GM23338 (cell line): ENCODE measurements around the gene PAIP1. TPM values are rescaled to one million over a fixed set of nuclear protein-coding genes. Genes with fewer than 3 reads are reported as not detected.

ENCODE experiments used
- ATAC-seq: fragments of 200-7000 bp; cut with Tn5 transposase; 3 replicates; pipeline ENCODE4 v1.9.1; 2020
- DNase-seq: peaks from one replicate; pipeline ENCODE4 v3.0.0-alpha.2; 2015; ENCODE audit warnings: low spot score
- H2AFZ ChIP-seq: fragments of 200-600 bp; sonication (generic); 2 replicates; pipeline ENCODE4 v1.8.0; 2016; ENCODE audit warnings: antibody characterized with exemption, mild to moderate bottlenecking, moderate library complexity
- H3F3A ChIP-seq: fragments of 200-600 bp; sonication (generic); replicated peaks from 2 replicates; pipeline ENCODE4 v1.8.0; 2017; ENCODE audit warnings: antibody characterized with exemption, mixed run types, low read depth
- H3K27ac ChIP-seq: fragments of 200-600 bp; sonication (generic); 2 replicates; pipeline ENCODE4 v1.6.1; 2016; ENCODE audit warnings: low read depth
- H3K27me3 ChIP-seq: fragments of 200-600 bp; sonication (generic); 2 replicates; pipeline ENCODE4 v1.8.0; 2016; ENCODE audit warnings: mild to moderate bottlenecking, mixed run types, moderate library complexity; ENCODE audit not compliant: insufficient read depth
- H3K36me3 ChIP-seq: fragments of 200-600 bp; sonication (generic); 2 replicates; pipeline ENCODE4 v1.8.0; 2016; ENCODE audit warnings: mild to moderate bottlenecking; ENCODE audit not compliant: insufficient read depth
- H3K4me1 ChIP-seq: fragments of 200-600 bp; sonication (generic); 2 replicates; pipeline ENCODE4 v1.8.0; 2016; ENCODE audit warnings: mild to moderate bottlenecking, moderate library complexity; ENCODE audit not compliant: insufficient read depth
- H3K4me2 ChIP-seq: fragments of 200-600 bp; sonication (generic); 2 replicates; pipeline ENCODE4 v1.7.1; 2017; ENCODE audit warnings: mixed run types
- H3K4me3 ChIP-seq: fragments of 200-600 bp; sonication (generic); 2 replicates; pipeline ENCODE4 v1.6.1; 2016; ENCODE audit warnings: mixed run types
- H3K79me2 ChIP-seq: fragments of 200-600 bp; sonication (generic); replicated peaks from 2 replicates; pipeline ENCODE4 v1.8.0; 2017; ENCODE audit warnings: mild to moderate bottlenecking; ENCODE audit not compliant: insufficient read depth
- H3K9me2 ChIP-seq: fragments of 200-600 bp; sonication (generic); 2 replicates; pipeline ENCODE4 v1.8.0; 2017; ENCODE audit not compliant: insufficient read depth
- H4K20me1 ChIP-seq: fragments of 200-600 bp; sonication (generic); replicated peaks from 2 replicates; pipeline ENCODE4 v1.8.0; 2017; ENCODE audit warnings: mild to moderate bottlenecking; ENCODE audit not compliant: insufficient read depth
- H3K27ac Mint-ChIP-seq: 2 replicates; pipeline ENCODE4 v1.8.0; 2020; ENCODE audit warnings: inconsistent platforms, mild to moderate bottlenecking, moderate library complexity, mixed read lengths
- H3K27me3 Mint-ChIP-seq: 3 replicates; pipeline ENCODE4 v1.8.0; 2022; ENCODE audit warnings: low read depth, mild to moderate bottlenecking, moderate library complexity, mixed read lengths, inconsistent platforms; ENCODE audit not compliant: insufficient read depth, poor library complexity
- H3K36me3 Mint-ChIP-seq: 3 replicates; pipeline ENCODE4 v1.8.0; 2021; ENCODE audit warnings: low read depth, mild to moderate bottlenecking, inconsistent platforms, moderate library complexity, mixed read lengths
- H3K4me1 Mint-ChIP-seq: 3 replicates; pipeline ENCODE4 v1.8.0; 2020; ENCODE audit warnings: mild to moderate bottlenecking, inconsistent platforms, mixed read lengths
- H3K4me3 Mint-ChIP-seq: 3 replicates; pipeline ENCODE4 v1.8.0; 2021; ENCODE audit warnings: moderate library complexity, mild to moderate bottlenecking, inconsistent platforms, mixed read lengths
- H3K9me3 Mint-ChIP-seq: 3 replicates; pipeline ENCODE4 v1.8.0; 2020; ENCODE audit warnings: moderate library complexity, mild to moderate bottlenecking, inconsistent platforms, mixed read lengths
- CREB1 ChIP-seq: fragments of 250-450 bp; sonication (Bioruptor Pico); IDR thresholded peaks from 2 replicates; pipeline ENCODE4 v1.5.0; 2020; ENCODE audit warnings: low read depth, mild to moderate bottlenecking, moderate library complexity
- EZH2 ChIP-seq: fragments of 200-600 bp; sonication (generic); IDR thresholded peaks from one replicate; pipeline ENCODE4 v1.8.0; 2017; ENCODE audit warnings: antibody characterized with exemption, mild to moderate bottlenecking, low read depth; ENCODE audit not compliant: unreplicated experiment
- EZH2phosphoT487 ChIP-seq: fragments of 200-600 bp; sonication (generic); IDR thresholded peaks from one replicate; pipeline ENCODE4 v1.8.1; 2018; ENCODE audit warnings: antibody characterized with exemption; ENCODE audit not compliant: unreplicated experiment
- JUNB ChIP-seq: IDR thresholded peaks from one replicate; pipeline ENCODE4 v1.6.1; 2016; ENCODE audit warnings: antibody characterized with exemption; ENCODE audit not compliant: unreplicated experiment
- NANOG ChIP-seq: IDR thresholded peaks from 2 replicates; pipeline ENCODE4 v1.6.1; 2016; ENCODE audit warnings: antibody characterized with exemption, borderline replicate concordance
- POLR2AphosphoS5 ChIP-seq: IDR thresholded peaks from 2 replicates; pipeline ENCODE4 v1.6.1; 2016; ENCODE audit warnings: antibody characterized with exemption, low read depth
- STAT1 ChIP-seq: IDR thresholded peaks from one replicate; pipeline ENCODE4 v1.6.1; 2016; ENCODE audit warnings: antibody characterized with exemption; ENCODE audit not compliant: unreplicated experiment
- ZNF114 ChIP-seq: fragments of 250-450 bp; sonication (Bioruptor Pico); IDR thresholded peaks from 2 replicates; pipeline ENCODE4 v1.5.0; 2020; ENCODE audit warnings: mild to moderate bottlenecking, moderate library complexity
- ZNF331 ChIP-seq: fragments of 250-450 bp; sonication (Bioruptor Pico); IDR thresholded peaks from 2 replicates; pipeline ENCODE4 v1.5.0; 2020; ENCODE audit warnings: low read depth, mild to moderate bottlenecking, moderate library complexity
- polyA plus RNA-seq: library from polyadenylated mRNA; unstranded; fragments of >200 nt; fragmentation: Nextera tagmentation; extraction: Ambion mirVana; gene quantifications from 2 replicates; pipeline ENCODE4 v1.2.1, GENCODE V29; 2016
- total RNA-seq: library from RNA; depleted of rRNA; stranded (reverse); fragments of >200 nt; shearing (Covaris generic); gene quantifications from 2 replicates; pipeline ENCODE4 v1.2.3, GENCODE V29; 2014
- TF ChIP-seq, protein P1 (sequence below), 2 experiments: fragments of 200-600 bp in 1 of 2; sonication (generic) in 1 of 2; conservative IDR thresholded peaks; 2 replicates each; pipeline versions ENCODE4 v1.5.1 to v1.6.1; 2016 to 2017; ENCODE audit warnings: antibody characterized with exemption in 2 of 2, low read depth in 2 of 2, mild to moderate bottlenecking in 2 of 2, moderate library complexity in 1 of 2
- TF ChIP-seq, protein P2 (sequence below): IDR thresholded peaks from one replicate; pipeline ENCODE4 v1.6.1; 2018; ENCODE audit warnings: antibody characterized with exemption; ENCODE audit not compliant: unreplicated experiment
- TF ChIP-seq, protein P3 (sequence below): fragments of 250-450 bp; sonication (Bioruptor Pico); IDR thresholded peaks from 2 replicates; pipeline ENCODE4 v1.5.0; 2020; ENCODE audit warnings: mild to moderate bottlenecking, moderate library complexity

PAIP1 gene
- total and polyA plus RNA-seq, 2 experiments from 2014 or later = 108 to 140 TPM

DNA sequence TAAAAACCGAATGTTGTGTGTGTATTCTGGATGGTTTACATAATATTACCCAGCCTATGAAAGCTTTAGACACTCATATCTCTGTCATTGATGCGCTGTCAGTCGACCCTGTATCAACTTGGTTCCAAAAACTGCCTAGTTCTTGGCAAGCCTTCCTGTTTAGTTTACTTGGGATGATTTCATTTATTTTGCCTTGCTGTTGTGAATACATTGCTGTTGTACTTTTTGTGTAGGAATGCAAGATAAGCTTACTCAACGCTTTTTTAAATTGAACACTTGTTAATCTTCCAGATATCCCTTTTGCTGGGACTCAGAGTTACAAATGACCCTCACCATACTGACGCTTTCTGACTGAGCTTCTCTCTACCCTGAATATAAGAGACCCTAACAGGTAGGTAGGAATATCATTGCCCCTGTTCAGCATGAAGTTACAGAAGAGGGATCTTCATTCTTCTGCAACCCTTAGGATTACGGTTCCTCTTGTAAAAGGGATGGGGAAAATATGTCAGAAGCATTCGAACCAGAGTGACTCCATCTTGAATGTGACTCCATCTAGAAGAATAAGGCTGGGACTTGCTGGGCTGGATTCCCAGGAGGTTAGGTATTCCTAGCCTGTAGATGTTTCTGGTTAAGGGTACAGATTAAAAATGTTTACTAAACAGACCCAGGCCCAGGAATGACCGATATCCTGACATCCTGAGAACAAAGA is 13.7 kb upstream of the PAIP1 start:
- H3F3A ChIP-seq = no peaks in the 10 kb centered on the region
- no peak overlapping the region for H3K4me3 ChIP-seq
- H3K9me2 ChIP-seq = peaks cover 6% of the 10 kb centered on the region; the same call in 1 of the 2 replicates
- H3K79me2 ChIP-seq = no peaks in the 10 kb centered on the region
- no peaks in the 10 kb centered on the region for H3K4me1 ChIP-seq
- no peaks in the 10 kb centered on the region; the same call in 1 of the 2 replicates for H4K20me1 ChIP-seq
- no peaks in the 10 kb centered on the region for H3K27me3 Mint-ChIP-seq
- no peaks in the 10 kb centered on the region for H3K9me3 Mint-ChIP-seq
- H3K4me3 Mint-ChIP-seq = no peak overlapping the region
- H3K27ac ChIP-seq = no peak overlapping the region
- no peak overlapping the region for H3K27ac Mint-ChIP-seq
- H3K27me3 ChIP-seq = no peaks in the 10 kb centered on the region
- DNase-seq (no peak), ATAC-seq (no peak)
- H3K4me1 Mint-ChIP-seq = peaks cover 2% of the 10 kb centered on the region; the same call in 1 of the 3 replicates
- peaks cover 7% of the 10 kb centered on the region; the same call in 2 of the 3 replicates for H3K36me3 Mint-ChIP-seq
- no peak overlapping the region for H3K4me2 ChIP-seq
- no peaks in the 10 kb centered on the region for H3K36me3 ChIP-seq
- TF ChIP-seq STAT1 (no peak), ZNF114 (CRISPR knock-in tag) (no peak), ZNF331 (CRISPR knock-in tag) (no peak), NANOG (no peak), CREB1 (CRISPR knock-in tag) (no peak), EZH2 (no peak), EZH2phosphoT487 (no peak), JUNB (no peak), POLR2AphosphoS5 (no peak)
- TF ChIP-seq, protein P1, sequence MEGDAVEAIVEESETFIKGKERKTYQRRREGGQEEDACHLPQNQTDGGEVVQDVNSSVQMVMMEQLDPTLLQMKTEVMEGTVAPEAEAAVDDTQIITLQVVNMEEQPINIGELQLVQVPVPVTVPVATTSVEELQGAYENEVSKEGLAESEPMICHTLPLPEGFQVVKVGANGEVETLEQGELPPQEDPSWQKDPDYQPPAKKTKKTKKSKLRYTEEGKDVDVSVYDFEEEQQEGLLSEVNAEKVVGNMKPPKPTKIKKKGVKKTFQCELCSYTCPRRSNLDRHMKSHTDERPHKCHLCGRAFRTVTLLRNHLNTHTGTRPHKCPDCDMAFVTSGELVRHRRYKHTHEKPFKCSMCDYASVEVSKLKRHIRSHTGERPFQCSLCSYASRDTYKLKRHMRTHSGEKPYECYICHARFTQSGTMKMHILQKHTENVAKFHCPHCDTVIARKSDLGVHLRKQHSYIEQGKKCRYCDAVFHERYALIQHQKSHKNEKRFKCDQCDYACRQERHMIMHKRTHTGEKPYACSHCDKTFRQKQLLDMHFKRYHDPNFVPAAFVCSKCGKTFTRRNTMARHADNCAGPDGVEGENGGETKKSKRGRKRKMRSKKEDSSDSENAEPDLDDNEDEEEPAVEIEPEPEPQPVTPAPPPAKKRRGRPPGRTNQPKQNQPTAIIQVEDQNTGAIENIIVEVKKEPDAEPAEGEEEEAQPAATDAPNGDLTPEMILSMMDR (conservative IDR thresholded peaks at IDR 0.05; ENCODE audit: low read depth in 2 of 2) = no peak
- TF ChIP-seq, protein P2, sequence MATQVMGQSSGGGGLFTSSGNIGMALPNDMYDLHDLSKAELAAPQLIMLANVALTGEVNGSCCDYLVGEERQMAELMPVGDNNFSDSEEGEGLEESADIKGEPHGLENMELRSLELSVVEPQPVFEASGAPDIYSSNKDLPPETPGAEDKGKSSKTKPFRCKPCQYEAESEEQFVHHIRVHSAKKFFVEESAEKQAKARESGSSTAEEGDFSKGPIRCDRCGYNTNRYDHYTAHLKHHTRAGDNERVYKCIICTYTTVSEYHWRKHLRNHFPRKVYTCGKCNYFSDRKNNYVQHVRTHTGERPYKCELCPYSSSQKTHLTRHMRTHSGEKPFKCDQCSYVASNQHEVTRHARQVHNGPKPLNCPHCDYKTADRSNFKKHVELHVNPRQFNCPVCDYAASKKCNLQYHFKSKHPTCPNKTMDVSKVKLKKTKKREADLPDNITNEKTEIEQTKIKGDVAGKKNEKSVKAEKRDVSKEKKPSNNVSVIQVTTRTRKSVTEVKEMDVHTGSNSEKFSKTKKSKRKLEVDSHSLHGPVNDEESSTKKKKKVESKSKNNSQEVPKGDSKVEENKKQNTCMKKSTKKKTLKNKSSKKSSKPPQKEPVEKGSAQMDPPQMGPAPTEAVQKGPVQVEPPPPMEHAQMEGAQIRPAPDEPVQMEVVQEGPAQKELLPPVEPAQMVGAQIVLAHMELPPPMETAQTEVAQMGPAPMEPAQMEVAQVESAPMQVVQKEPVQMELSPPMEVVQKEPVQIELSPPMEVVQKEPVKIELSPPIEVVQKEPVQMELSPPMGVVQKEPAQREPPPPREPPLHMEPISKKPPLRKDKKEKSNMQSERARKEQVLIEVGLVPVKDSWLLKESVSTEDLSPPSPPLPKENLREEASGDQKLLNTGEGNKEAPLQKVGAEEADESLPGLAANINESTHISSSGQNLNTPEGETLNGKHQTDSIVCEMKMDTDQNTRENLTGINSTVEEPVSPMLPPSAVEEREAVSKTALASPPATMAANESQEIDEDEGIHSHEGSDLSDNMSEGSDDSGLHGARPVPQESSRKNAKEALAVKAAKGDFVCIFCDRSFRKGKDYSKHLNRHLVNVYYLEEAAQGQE = no peak
- TF ChIP-seq, protein P3, sequence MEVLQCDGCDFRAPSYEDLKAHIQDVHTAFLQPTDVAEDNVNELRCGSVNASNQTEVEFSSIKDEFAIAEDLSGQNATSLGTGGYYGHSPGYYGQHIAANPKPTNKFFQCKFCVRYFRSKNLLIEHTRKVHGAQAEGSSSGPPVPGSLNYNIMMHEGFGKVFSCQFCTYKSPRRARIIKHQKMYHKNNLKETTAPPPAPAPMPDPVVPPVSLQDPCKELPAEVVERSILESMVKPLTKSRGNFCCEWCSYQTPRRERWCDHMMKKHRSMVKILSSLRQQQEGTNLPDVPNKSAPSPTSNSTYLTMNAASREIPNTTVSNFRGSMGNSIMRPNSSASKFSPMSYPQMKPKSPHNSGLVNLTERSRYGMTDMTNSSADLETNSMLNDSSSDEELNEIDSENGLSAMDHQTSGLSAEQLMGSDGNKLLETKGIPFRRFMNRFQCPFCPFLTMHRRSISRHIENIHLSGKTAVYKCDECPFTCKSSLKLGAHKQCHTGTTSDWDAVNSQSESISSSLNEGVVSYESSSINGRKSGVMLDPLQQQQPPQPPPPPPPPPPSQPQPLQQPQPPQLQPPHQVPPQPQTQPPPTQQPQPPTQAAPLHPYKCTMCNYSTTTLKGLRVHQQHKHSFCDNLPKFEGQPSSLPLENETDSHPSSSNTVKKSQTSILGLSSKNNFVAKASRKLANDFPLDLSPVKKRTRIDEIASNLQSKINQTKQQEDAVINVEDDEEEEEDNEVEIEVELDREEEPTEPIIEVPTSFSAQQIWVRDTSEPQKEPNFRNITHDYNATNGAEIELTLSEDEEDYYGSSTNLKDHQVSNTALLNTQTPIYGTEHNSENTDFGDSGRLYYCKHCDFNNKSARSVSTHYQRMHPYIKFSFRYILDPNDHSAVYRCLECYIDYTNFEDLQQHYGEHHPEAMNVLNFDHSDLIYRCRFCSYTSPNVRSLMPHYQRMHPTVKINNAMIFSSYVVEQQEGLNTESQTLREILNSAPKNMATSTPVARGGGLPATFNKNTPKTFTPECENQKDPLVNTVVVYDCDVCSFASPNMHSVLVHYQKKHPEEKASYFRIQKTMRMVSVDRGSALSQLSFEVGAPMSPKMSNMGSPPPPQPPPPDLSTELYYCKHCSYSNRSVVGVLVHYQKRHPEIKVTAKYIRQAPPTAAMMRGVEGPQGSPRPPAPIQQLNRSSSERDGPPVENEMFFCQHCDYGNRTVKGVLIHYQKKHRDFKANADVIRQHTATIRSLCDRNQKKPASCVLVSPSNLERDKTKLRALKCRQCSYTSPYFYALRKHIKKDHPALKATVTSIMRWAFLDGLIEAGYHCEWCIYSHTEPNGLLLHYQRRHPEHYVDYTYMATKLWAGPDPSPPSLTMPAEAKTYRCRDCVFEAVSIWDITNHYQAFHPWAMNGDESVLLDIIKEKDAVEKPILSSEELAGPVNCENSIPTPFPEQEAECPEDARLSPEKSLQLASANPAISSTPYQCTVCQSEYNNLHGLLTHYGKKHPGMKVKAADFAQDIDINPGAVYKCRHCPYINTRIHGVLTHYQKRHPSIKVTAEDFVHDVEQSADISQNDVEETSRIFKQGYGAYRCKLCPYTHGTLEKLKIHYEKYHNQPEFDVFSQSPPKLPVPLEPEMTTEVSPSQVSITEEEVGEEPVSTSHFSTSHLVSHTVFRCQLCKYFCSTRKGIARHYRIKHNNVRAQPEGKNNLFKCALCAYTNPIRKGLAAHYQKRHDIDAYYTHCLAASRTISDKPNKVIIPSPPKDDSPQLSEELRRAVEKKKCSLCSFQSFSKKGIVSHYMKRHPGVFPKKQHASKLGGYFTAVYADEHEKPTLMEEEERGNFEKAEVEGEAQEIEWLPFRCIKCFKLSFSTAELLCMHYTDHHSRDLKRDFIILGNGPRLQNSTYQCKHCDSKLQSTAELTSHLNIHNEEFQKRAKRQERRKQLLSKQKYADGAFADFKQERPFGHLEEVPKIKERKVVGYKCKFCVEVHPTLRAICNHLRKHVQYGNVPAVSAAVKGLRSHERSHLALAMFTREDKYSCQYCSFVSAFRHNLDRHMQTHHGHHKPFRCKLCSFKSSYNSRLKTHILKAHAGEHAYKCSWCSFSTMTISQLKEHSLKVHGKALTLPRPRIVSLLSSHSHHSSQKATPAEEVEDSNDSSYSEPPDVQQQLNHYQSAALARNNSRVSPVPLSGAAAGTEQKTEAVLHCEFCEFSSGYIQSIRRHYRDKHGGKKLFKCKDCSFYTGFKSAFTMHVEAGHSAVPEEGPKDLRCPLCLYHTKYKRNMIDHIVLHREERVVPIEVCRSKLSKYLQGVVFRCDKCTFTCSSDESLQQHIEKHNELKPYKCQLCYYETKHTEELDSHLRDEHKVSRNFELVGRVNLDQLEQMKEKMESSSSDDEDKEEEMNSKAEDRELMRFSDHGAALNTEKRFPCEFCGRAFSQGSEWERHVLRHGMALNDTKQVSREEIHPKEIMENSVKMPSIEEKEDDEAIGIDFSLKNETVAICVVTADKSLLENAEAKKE (CRISPR knock-in tag) = no peak
- H2AFZ ChIP-seq = no peak overlapping the region
